ENCODE results near the gene KCNC2. TPM values are rescaled to one million over a fixed set of nuclear protein-coding genes. Genes with fewer than 3 reads are reported as not detected.

KCNC2 gene
- polyA plus RNA-seq (2012; ENCODE audit: insufficient read length, low read depth), result not detected

DNA sequence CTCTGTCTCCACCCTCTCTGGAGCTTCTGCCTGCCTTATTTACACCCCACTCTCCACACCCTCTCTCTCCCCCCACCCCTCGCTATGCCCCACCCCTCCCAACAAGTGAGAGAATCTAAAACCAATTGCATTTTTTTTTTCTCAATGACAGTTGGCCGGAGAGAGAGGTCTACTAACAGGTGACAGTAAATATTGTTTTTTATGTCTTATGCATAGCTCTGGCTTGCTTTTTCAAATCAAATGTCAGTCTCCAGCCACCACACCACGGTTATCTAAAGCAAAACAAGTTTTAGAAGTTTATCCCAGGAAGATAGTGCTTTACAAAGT lies at the start of gene KCNC2:
TSS of gene KCNC2 (minus strand) at position 28 of the 327 bp plus-strand sequence.
- TF ChIP-seq TAF1 (IDR thresholded peaks at IDR 0.05; ENCODE audit: borderline replicate concordance, insufficient read depth, low read length) (no peak), POLR2AphosphoS5 (IDR thresholded peaks at IDR 0.05; ENCODE audit: low read depth, low read length) (no peak), SIN3A (IDR thresholded peaks at IDR 0.05; ENCODE audit: borderline replicate concordance, insufficient read depth, low read length) (no peak), FOXP2 (optimal IDR thresholded peaks at IDR 0.05; ENCODE audit: borderline replicate concordance, extremely low read depth, extremely low read length, insufficient read depth) (no peak), REST (IDR thresholded peaks at IDR 0.05; ENCODE audit: insufficient read depth in 1 of 2, low read depth in 2 of 2, low read length in 2 of 2) (no peak)

DNA sequence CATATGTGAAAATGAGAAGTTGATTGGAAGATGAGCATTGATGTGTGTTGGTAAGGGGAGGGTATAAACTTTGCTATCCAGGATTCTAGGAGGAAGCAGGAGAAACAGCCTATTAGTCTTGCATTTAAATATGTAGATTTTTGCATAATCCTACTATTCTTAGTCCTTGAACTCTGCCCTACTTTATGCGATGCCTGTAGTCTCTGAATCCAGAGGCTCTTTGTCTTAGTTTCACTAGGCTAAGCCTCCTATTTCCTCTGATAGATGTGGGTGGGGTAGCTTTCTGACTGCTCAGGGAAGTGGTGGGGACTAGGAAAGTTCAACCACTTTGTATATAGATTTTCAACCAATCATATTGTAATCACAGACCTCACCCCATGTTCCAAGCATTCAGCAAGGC lies 49.5 kb upstream of the KCNC2 start:
- no peak for TF ChIP-seq FOXP2 (optimal IDR thresholded peaks at IDR 0.05; ENCODE audit: borderline replicate concordance, extremely low read depth, extremely low read length, insufficient read depth)
- no peak for TF ChIP-seq SIN3A (IDR thresholded peaks at IDR 0.05; ENCODE audit: borderline replicate concordance, insufficient read depth, low read length)
- no peak for TF ChIP-seq REST (IDR thresholded peaks at IDR 0.05; ENCODE audit: insufficient read depth in 1 of 2, low read depth in 2 of 2, low read length in 2 of 2)
- TF ChIP-seq POLR2AphosphoS5 (IDR thresholded peaks at IDR 0.05; ENCODE audit: low read depth, low read length), result no peak
- TF ChIP-seq TAF1 (IDR thresholded peaks at IDR 0.05; ENCODE audit: borderline replicate concordance, insufficient read depth, low read length), result no peak

- TF ChIP-seq SIN3A (IDR thresholded peaks at IDR 0.05; ENCODE audit: borderline replicate concordance, insufficient read depth, low read length) (no peak), POLR2AphosphoS5 (IDR thresholded peaks at IDR 0.05; ENCODE audit: low read depth, low read length) (no peak), TAF1 (IDR thresholded peaks at IDR 0.05; ENCODE audit: borderline replicate concordance, insufficient read depth, low read length) (no peak), FOXP2 (optimal IDR thresholded peaks at IDR 0.05; ENCODE audit: borderline replicate concordance, extremely low read depth, extremely low read length, insufficient read depth) (no peak), REST (IDR thresholded peaks at IDR 0.05; ENCODE audit: insufficient read depth in 1 of 2, low read depth in 2 of 2, low read length in 2 of 2) (no peak)
These were observed 47.9 kb upstream of the KCNC2 start for GRCh38 chr12:75257510-75257909.

DNA sequence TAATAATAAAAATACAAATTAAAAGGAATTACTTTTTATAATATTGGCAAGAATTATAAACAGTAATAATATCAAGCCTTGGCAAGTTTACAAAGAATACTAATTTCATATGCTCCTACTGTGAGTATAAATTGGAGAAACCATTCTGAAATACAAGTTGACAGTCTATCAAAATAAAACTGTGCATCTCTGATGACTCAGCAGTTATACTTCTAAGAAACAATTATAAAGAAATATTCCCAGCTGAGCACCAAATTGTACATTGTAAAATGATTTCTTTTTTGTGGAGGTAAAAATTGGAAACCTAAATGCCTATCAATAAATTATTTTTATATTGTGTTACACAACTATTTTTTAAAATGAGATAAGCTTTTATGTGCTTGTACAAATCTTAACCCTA lies 35.5 kb upstream of the KCNC2 start:
- no peak for TF ChIP-seq POLR2AphosphoS5 (IDR thresholded peaks at IDR 0.05; ENCODE audit: low read depth, low read length)
- no peak for TF ChIP-seq SIN3A (IDR thresholded peaks at IDR 0.05; ENCODE audit: borderline replicate concordance, insufficient read depth, low read length)

- TF ChIP-seq TAF1 (IDR thresholded peaks at IDR 0.05; ENCODE audit: borderline replicate concordance, insufficient read depth, low read length) (no peak), FOXP2 (optimal IDR thresholded peaks at IDR 0.05; ENCODE audit: borderline replicate concordance, extremely low read depth, extremely low read length, insufficient read depth) (no peak), SIN3A (IDR thresholded peaks at IDR 0.05; ENCODE audit: borderline replicate concordance, insufficient read depth, low read length) (no peak), POLR2AphosphoS5 (IDR thresholded peaks at IDR 0.05; ENCODE audit: low read depth, low read length) (no peak), REST (IDR thresholded peaks at IDR 0.05; ENCODE audit: insufficient read depth in 1 of 2, low read depth in 2 of 2, low read length in 2 of 2) (no peak)
These were observed 30.3 kb upstream of the KCNC2 start for GRCh38 chr12:75239987-75240386.
